Measurements from ENCODE around the gene METTL16.
"Not testable (repeated sequence)": the region's sequence is repeated elsewhere in the genome, so short reads cannot be mapped to it uniquely, and the experiment has no call there.

The METTL16 gene

GRCh38 chr17:2511462-2512369, at the start of gene METTL16:
Gene METTL16, minus strand, starts transcription at chr17:2511888. Its CDS starts 9,557 bp downstream, at chr17:2502331.
- DNase-seq (ENCODE audit: low read depth): peak; percentile 96

GRCh38 chr17:2560658-2561057, 49.0 kb upstream of the METTL16 start:
- no peak for DNase-seq (ENCODE audit: low read depth)

GRCh38 chr17:2551928-2552327, 40.2 kb upstream of the METTL16 start:
- DNase-seq (ENCODE audit: low read depth): no peak

GRCh38 chr17:2551493-2551892, 39.8 kb upstream of the METTL16 start:
- no peak for DNase-seq (ENCODE audit: low read depth)

- no peak for DNase-seq (ENCODE audit: low read depth)
These were observed 37.9 kb upstream of the METTL16 start for GRCh38 chr17:2549392-2550211.

GRCh38 chr17:2548026-2548425, 36.3 kb upstream of the METTL16 start:
- not testable (repeated sequence) for DNase-seq (ENCODE audit: low read depth)

GRCh38 chr17:2547176-2547575, 35.5 kb upstream of the METTL16 start:
- no peak for DNase-seq (ENCODE audit: low read depth)

GRCh38 chr17:2545393-2545792, 33.7 kb upstream of the METTL16 start:
- DNase-seq (ENCODE audit: low read depth): no peak

- no peak for DNase-seq (ENCODE audit: low read depth)
These were observed 30.8 kb upstream of the METTL16 start for GRCh38 chr17:2542456-2542855.

GRCh38 chr17:2542056-2542455, 30.4 kb upstream of the METTL16 start:
- DNase-seq (ENCODE audit: low read depth): no peak

GRCh38 chr17:2537579-2537978, 25.9 kb upstream of the METTL16 start:
- DNase-seq (ENCODE audit: low read depth): not testable (repeated sequence)

GRCh38 chr17:2532146-2532720, 20.5 kb upstream of the METTL16 start:
- DNase-seq (ENCODE audit: low read depth): no peak

GRCh38 chr17:2531243-2531954, 19.7 kb upstream of the METTL16 start:
- not testable (repeated sequence) for DNase-seq (ENCODE audit: low read depth)

- not testable (repeated sequence) for DNase-seq (ENCODE audit: low read depth)
These were observed 10.2 kb upstream of the METTL16 start for GRCh38 chr17:2521775-2522410.

GRCh38 chr17:2521257-2521656, 9.6 kb upstream of the METTL16 start:
- no peak for DNase-seq (ENCODE audit: low read depth)

- DNase-seq (ENCODE audit: low read depth): no peak
These were observed 5.9 kb upstream of the METTL16 start for GRCh38 chr17:2517539-2517938.

GRCh38 chr17:2511138-2511461, 588 bp downstream of the METTL16 start:
- no peak for DNase-seq (ENCODE audit: low read depth)

- DNase-seq (ENCODE audit: low read depth): no peak
These were observed 1.1 kb downstream of the METTL16 start for GRCh38 chr17:2510559-2510958.

GRCh38 chr17:2508035-2508434, 3.7 kb downstream of the METTL16 start:
- DNase-seq (ENCODE audit: low read depth): no peak

- DNase-seq (ENCODE audit: low read depth): not testable (repeated sequence)
These were observed 4.7 kb downstream of the METTL16 start for GRCh38 chr17:2507015-2507414.

- no peak for DNase-seq (ENCODE audit: low read depth)
These were observed 8.1 kb downstream of the METTL16 start for GRCh38 chr17:2503627-2504026.

Data from stimulated activated CD8-positive, alpha-beta memory T cell treated with anti-CD3 and anti-CD28 coated beads, Interleukin-15, amount 100 ng/mL, for 1 hour (primary cell).